Activated effector memory CD4-positive, alpha-beta T cell treated with Interleukin-2 at 50 U/mL for 16 hours (primary cell): ENCODE data around the gene CCR7.

Source experiments
- DNase-seq: peaks from one replicate; pipeline ENCODE4 v3.0.0-alpha.2; 2020

Gene CCR7

DNA sequence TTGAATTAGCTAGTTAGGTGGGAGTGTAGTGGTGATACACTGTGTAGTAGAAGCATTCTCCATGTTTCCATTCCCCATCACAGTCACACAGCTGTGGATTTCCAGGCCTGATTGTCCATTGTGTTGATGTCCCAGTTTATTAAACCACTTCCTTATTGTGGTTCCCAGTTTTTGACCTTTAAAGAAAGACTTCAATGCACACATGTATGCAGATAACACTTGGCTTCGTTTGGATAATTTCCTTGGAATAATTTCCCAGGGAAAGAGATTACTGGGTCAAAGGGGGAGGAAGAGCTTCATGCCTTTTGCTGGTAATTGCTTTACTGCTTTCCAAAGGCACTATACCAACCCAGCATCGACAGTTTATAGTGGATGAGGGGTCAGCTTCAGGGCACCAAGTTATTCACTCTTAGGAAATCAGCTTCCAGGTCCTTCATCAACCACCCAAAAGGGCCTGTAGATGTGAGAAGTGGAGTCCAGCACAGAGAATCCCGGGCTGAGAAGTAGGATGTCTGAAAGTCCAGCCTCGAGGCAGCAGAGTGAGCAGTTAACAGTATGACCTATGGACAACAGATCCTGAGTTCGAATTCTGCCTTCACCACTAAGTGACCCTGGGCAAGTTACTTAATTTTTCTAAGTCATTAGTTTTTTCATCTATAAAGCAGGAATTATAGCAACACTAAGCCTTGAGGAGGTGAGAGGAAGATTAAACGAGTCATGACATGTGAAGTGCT is 32.6 kb downstream of the CCR7 start:
- no peak for DNase-seq

DNA sequence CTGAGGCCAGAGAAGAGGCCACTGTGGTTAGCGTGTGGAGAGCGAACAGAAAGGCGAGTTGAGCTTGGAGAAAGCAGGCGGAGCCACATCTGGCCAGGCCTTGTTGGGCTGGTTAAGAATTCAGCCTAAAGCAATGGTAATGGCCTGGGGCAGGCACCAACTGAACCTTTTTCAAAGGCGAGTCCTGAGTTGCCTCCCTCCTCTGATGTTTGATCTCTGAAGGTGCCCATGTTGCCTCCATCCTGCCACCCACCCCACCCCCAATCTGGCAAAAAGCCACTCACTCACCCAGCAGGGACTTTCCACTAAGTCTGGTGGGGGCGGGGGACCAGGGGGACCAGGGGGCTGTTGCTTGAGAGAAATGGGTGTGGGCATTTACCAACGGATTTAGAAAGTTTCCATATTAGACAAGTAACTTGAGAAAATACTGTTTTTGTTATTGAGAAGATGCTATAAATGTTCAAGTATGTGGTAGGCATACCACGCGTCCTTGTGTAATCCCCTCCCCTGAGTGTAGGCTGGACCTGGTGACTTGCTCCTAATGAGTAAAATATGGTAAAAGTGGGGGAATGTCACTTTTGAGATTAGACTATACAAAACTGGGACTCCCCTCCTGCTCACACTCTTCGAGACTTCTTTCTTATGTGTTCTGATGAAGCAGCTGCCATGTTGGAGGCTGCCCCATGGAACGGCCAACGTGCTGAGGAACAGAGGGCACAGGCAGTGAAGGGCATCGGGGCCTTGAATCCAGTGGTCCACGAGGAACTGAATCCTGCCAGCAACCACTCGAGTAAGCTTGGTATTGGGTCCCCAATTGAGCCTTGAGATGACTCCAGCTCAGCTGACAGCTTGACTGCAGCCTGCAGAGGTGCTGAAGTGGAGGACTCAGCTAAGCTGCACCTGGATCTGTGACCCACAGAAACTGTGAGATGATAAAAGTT is 34.0 kb downstream of the CCR7 start:
- peak; percentile 52 for DNase-seq

DNA sequence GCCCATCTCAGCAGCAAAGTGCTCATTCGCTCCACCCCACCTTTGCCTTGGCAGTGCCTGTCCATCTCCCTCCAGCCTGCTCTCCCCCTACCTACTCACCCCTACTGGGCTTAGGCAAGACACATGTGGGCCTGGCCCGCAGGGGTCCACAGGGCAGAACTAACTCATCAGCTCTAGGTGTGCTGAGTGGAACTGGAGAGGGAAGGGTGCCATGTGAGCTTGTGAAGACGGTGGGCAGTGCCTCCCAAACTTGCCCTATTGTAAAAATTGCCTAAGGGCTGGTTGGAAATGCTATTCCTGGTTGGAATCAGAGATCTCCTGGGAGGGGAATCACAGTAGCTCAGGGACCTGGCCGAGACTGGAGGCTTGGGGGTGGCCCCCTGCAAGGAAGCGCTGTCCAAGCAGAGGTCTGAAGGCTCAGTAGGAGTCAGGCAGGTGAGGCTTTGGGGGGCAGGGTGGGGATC is 34.7 kb downstream of the CCR7 start:
- DNase-seq: no peak

DNA sequence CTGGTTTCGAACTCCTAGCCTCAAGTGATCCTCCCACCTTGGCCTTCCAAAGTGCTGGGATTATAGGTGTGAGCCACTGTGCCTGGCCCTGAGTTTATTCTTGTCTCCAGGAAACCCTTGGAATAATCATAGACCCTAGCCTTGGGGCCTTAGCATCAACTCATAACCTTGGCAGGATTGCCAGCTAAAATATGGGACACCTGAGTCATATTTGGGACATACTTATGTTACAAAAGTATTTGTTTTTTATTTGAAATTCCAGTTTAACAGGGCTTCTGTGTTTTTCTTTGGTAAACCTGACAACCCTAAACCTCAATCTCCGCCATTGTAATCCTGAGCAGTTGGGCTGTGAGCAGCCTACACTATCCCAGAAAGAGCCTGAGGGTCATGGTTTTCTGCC is 35.3 kb downstream of the CCR7 start:
- DNase-seq: no peak

DNA sequence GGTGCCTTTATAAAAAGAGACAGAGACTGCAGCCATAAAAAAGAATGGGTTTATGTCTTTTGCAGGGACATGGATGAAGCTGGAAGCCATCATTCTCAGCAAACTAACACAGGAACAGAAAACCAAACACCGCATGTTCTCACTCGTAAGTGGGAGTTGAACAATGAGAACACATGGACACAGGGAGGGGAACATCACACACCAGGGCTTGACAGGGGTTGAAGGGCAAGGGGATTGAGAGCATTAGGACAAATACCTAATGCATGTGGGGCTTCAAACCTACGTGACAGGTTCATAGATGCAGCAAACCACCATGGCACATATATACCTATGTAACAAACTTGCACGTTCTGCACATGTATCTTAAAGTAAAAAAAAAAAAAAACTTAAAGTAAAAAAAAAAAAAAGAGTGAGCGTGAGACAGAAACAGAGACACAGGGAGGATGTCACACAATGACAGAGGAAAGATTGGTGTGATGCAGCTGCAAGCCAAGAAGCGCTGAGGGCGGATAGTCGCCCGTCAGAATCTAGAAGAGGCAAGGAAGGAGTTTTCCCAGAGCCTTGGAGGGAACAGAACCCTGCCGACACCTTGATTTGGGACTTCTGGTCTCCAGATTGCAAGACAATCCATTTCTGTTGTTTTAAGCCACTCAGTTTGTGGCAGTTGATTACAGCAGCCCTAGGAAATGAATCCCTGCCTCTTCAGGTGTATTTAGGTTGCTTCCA is 36.4 kb downstream of the CCR7 start:
- no peak for DNase-seq

DNA sequence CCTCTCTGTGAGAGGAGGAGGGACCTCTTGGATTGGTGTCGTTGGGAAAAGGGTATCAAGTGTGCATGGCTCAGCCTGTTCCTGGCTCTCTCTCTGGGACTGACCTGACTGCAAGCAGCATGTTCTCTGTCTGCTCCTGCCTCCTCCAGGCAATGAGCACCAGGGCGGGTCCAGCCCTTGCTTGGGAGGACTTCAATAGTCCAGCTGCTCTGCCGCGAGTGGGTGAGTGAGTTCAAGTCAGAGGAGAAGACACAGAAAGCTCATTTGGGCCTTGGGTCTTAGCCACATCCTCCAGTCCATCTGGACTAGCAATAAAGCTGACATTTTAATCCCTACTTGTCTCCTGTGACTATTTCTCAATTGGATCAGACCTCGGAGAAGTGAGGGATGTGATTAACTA is 38.6 kb downstream of the CCR7 start:
- DNase-seq: no peak

DNA sequence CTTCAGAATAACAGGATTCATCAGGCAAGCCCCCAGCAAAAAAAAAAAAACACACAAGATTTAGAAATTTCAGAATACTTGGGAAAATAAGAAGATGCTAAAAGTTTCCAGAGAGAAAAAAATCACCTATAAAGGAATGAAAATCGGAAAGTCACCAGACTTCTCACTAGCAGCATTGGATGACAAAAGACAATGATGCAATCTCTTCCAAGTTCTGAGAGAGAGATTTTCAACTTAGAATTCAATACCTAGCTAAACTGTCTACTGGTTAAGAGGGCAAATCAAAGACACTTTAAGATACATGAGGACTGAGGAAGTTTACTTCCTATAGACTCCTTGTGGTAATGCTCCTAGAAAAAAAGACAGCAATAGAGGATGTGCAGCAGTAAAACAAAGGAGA is 40.0 kb downstream of the CCR7 start:
- DNase-seq: no peak

DNA sequence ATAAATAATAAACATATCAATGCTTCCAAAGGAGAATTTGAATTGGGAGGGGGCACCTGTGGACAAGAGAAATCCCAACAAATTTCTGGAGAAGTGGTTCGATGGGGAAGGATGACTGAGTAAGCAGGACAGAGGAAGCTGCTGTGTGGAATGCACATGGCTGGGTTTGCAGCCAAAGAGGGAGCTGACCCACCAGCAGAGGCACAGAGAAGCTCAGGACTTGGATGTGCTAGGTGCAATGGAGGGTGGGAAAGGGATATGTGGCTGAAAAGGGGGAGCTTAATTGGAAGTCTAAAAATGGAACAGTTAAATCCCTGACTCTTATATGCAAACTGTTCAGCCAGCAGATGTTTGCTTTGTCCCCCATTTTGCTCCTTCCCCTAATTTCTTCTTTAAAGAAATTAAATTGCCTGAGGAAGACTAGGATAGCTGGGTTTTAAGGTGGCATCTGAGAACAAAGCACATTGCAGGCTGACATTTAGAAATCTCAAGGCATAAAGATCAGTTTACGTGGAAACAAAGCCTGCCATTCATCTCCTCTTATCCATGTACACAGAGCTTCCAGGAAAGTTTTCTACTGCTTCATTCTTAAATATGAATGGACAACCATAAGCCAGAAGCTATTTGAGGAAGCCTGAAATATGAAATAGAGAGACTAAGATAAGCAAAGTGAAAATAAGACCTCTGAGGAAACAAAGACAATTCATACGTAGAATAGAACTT is 40.9 kb downstream of the CCR7 start:
- no peak for DNase-seq

DNA sequence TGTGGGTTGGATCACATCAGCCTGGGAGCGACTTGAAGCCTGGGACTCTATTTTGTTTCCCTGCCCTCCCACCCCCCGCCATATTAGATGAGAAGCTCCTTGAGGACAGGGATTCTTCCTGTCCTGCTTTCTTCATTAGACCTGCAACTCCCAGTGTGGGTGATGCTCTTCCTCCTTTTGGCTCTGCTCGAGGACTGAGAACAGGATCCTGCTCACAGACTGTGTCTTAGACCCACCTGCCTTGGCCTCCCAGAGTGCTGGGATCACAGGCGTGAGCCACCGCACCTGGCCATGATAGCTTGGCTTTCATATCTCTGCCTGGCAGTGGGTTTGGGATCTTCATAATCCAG is 42.3 kb downstream of the CCR7 start:
- DNase-seq: no peak

DNA sequence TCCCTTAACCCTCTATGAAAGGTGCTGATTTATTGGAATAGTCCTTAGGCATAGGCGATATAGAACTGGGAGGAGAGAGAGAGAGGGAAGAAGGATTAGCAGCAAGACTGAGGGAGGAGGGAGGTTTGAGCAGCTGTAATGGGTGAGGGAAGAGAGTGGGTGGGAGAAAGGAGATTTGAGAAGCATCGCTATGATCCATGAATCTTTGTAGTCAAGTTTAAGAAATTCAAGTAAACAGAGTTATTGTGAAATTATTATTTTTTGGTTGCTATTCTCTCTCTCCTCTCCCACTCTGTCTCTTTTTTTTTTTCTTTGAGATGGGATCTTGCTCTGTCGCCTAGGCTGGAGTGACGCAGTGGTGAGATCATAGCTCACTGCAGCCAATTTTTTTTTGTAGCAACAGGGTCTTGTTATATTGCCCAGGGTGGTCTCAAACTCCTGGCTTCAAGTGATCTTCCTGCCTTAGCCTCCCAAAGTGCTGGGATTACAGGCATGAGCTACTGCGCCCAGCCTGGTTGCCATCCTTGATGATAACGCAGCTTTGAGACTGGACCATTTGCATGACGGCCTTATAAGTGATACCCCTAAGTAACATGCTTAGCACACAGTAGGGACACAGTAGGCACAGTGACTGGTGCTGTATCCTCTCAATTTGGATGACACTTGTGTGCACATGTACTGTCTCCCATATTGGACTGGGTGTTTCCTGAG is 42.9 kb downstream of the CCR7 start:
- no peak for DNase-seq

DNA sequence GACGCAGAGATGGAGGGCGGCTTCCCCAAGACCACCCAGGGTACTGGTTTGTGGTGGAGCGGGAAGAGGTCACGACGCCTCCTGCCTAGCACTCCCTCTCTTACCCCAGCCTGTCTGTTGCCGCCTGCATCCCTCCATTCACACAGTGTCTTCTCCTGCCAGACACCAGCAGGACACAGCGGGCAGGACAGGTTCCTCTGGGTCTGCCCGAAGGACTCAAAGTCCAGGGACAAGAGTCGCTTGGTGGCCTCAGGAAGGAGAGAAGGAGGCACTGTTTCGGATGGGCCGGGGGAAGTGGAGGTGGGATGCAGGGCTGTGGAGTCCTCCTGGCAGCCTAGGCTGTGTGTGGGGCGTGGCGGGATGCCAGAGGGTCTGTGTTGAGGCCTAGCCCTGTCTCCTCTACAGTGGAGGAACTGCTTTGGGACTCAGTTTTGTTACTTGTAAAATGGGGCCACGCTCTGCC is 44.2 kb downstream of the CCR7 start:
- no peak for DNase-seq

DNA sequence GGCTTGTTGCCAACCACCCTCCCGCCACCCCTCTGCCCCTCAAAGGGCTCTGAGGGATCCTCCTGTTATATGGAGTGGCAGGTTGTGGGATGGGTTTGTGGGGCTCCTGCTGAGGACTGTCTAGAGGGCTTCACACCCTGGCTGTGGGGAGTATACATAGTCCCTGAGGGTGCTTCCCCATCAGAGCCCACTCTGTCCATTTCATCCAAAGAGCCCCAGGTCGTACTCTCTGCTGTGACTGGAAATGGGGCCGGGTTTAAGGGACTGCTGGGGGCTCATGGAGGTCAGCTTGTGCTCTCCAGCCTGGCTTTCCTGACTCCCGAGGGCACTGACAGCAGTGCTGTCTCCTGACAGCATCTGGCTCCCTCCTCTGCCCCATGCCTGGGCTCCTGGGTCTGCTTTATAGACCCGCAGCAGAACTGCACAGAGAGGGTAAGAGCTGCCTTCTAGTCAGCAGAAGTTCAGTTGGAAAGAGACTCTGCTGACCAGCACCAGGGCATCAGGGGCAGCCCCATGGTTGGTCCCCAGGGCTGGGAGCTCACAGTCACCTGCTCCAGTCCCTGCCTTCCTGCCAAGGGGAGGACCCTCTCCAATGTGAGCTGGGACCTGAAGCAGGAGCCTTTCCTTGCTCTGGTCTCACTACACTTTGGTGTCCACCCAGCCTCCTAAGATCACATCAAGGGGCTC is 46.0 kb downstream of the CCR7 start:
- no peak for DNase-seq

DNA sequence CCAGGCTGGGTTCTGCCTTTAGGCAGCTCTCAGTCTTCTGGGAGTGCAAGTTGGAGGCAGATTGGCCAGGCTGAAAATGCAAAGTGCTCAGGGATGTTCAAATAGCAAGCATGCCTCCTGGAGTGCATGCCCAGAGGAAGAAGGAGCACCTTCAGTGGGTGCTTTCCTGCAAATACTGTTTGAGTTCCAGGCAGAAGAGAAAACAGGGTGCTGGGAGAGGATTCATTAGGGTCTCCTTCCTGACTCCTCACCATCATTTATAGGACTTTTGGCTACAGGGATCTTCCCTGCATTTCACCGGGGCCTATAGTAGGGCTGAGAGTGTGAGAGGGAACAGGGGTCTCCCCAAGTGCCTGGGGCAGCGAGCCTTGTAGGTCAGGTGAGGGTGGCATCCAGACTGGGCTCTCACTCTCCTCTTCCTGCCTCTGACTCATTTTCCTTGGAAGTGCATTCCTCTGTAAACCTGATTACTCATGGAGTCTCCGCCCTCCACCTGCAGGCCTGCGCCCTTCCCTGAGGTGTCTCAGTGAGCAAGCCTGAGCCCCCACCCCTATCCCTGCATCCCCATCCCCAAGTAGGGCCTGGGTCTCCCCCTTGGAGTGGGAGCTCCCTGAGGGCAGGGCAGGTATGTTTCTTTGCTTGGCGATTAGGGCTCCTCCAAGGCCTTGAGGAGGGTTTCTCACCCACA is 46.7 kb downstream of the CCR7 start:
- no peak for DNase-seq

DNA sequence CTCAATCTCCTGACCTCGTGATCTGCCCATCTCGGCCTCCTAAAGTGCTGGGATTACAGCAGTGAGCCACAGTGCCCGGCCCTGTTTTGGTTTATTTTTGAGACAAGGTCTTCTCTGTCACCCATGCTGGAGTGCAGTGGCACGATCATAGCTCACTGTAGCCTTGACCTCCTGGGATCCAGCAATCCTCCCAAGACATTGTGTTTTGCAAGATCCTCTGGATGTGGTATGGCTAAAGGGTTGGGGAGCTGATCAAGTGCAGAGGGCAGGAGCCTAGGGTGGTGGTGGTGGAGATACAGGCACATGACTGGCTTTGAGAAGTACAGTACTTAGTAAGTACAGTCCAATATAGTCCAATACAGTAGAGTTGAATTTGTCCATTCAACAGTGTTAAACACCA is 47.3 kb downstream of the CCR7 start:
- DNase-seq: no peak

DNA sequence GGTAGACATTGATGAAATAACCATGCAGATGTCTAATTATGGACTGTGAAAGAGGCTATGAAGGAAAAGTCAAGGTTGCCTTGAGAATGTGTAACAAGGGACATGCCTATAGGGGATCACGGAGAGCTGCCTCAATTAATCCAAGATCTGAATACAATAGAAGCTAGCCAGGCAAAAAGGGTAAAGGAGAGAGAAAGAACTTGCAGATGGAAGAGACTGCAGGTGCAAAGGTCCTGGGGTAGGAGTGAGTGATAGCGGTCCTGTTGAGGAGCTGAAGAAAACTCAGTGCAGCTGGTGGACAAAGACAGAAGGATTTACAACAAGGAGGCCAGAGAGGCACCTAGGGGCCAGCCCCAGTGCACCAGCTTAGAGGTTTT is 48.0 kb downstream of the CCR7 start:
- no peak for DNase-seq

DNA sequence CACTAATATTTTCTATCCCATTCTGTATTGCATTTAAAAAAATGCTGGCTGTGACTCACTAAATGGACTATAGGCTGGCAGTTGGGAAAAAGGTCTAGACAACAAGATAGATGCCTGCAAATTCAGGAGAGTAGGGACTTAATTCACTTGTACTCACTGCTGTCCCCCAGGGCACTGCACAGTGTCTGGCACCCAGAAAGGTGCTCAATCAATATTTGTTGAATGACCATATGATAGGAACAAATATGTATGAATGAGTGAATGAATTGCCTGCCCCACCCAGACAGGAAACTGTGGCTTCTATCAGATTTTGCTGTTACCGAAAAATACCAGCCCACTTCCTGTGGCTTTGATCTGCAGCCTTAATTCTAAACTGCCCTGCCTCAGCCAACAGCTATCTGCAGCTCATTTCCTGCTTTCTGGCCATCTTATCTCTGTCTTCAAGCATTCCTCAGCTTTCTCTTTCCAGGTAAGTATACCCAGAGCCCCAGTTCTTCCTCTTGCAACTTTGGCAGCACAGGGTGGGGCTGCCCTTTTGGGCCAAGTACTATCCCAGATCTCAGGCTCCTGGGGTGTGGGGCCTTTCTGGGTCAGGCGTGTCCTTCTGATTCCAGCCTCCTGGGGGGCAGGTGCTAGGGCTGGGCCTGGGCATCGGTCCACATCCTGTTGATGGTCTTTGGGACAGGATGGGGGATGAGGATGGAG is 48.5 kb downstream of the CCR7 start:
- DNase-seq: peak; percentile 62

DNA sequence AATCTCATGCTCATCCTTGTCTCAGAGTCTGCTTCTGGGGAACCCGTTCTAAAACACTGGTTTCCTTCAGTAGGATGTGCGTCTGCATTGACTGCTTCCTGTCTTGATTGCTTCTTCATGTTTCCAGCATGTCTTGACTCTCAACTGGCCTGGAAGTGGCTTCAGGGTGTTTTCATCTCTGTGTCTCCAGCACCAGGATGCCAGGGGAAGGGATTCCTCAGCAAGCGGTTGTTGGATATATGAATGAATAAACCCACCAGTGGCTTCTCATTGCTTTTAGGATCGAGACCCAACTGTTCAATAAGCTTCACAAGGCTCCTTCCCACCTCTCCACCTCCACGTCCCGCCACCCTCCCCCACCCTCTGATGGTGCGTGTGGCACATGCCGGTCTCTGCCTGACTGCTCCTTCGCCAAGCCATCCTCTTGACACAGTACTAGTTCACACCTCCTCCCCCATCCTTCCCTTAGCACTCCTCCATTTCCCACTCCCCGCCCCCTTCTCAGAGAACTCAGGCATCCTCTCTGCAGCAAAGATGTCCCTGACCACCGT is 49.7 kb downstream of the CCR7 start:
- no peak for DNase-seq

DNA sequence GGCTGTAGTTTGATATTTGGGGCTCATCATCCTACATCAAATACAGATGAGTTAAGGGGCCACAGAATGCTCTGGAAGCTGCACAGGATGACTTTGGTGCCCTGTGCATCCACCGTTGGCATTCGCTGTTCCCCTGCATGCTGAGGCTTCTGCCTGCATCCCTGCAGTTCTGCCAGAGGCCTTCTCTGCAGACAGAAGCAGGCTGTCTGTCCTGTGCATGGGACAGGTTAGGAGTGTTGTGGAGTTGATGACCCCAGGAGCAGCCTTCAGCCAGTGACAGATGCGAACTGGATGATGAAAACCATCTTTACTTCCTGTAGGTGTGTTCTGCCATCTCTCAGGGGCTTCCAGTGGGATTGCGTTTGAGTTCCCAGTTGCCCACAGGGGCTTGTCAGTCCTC is 50.3 kb downstream of the CCR7 start:
- DNase-seq: no peak

DNA sequence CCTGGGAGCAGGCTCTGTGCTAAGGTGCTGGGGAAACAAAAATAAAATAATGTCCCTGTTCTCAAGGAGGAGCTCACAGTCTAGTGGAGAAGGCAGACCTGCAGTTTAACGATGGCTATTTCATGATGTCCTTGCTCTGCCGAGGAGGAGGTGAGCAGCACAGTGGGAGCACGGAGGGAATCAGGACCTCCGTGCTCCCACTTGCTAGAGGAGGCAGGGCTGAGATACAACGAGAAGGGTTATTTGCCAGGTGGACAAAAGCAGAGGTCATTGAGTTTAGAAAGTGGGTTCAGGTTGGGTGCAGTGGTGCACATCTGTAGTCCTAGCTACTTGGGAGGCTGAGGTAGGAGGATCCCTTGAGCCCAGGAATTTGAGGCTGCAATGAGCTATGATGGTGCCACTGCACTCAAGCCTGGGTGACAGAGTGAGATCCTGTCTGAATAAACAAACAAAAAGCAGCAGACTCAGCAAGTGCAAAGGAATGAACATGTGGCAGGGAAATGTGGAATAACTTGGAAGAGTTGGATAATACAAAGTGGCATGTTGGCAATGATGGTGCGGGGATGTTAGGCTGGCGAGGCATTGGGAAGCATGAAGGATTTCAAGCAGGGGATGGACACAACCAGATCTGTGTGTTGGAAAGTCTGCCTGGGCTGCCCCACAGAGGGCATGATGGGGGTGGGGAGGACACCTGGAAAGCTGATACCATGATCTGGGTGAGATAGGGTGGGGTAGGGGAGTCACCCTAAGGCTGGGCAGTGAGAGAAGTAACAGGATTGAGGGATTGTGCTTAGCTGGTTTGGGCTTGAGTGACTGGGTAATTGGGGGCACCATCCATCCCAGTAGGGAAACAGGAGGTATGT is 51.0 kb downstream of the CCR7 start:
- DNase-seq: no peak
